Ishikawa (cell line): Measurements from ENCODE around the gene PTPRD.

Source experiments
- CREB1 ChIP-seq: IDR thresholded peaks from 2 replicates; pipeline ENCODE4 v1.6.1; 2012; ENCODE audit warnings: low read depth
- FOXM1 ChIP-seq: IDR thresholded peaks from 2 replicates; pipeline ENCODE4 v1.6.1; 2012; ENCODE audit warnings: low read depth, borderline replicate concordance
- TAF1 ChIP-seq: IDR thresholded peaks from 2 replicates; pipeline ENCODE4 v1.6.1; 2012; ENCODE audit warnings: low read depth, mild to moderate bottlenecking
- YY1 ChIP-seq: IDR thresholded peaks from 2 replicates; pipeline ENCODE4 v1.6.1; 2012; ENCODE audit warnings: low read depth

DNA sequence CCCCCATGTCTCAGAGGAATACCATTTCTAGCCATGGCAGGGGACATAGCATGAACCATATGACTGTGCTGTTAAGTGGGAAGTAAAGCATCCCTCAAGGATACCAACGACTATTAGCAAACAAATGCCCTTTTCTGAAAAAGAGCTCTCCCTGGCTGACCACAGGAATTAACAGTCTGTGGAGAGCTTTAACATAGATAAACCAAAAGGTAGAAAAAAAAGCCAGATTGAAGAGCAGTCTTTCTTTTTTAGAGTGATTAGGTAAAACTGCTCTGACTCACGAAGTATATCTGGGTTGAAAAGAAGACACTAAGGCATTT is 2280.5 kb downstream of the PTPRD start:
- TF ChIP-seq YY1 (no peak), TAF1 (no peak), CREB1 (no peak), FOXM1 (no peak)
